Neuronal stem cell (in vitro differentiated cells): ENCODE data around the gene SYNDIG1.

Experiments used
- DNase-seq: peaks from one replicate; pipeline ENCODE4 v3.0.0-alpha.2; 2013; ENCODE audit warnings: low spot score
- H2AFZ ChIP-seq: one replicate; pipeline ENCODE4 v1.6.1; 2013; ENCODE audit warnings: mild to moderate bottlenecking, low read length, inconsistent platforms
- H2AK5ac ChIP-seq: 2 replicates; pipeline ENCODE4 v1.6.1; 2013; ENCODE audit warnings: low read depth, mild to moderate bottlenecking, inconsistent platforms, low read length, moderate library complexity, mixed read lengths
- H2BK120ac ChIP-seq: 2 replicates; pipeline ENCODE4 v1.6.1; 2013; ENCODE audit warnings: low read depth, mild to moderate bottlenecking, inconsistent platforms, low read length, moderate library complexity, mixed read lengths
- H2BK12ac ChIP-seq: one replicate; pipeline ENCODE4 v1.6.1; 2013; ENCODE audit warnings: low read length, inconsistent platforms
- H2BK15ac ChIP-seq: 2 replicates; pipeline ENCODE4 v1.6.1; 2013; ENCODE audit warnings: mild to moderate bottlenecking, low read length, inconsistent platforms, mixed read lengths
- H2BK5ac ChIP-seq: one replicate; pipeline ENCODE4 v1.6.1; 2013; ENCODE audit warnings: inconsistent platforms, mild to moderate bottlenecking, low read length, moderate library complexity
- H3K14ac ChIP-seq: one replicate; pipeline ENCODE4 v1.6.1; 2013; ENCODE audit warnings: low read length, inconsistent platforms
- H3K18ac ChIP-seq: 2 replicates; pipeline ENCODE4 v1.6.1; 2013; ENCODE audit warnings: low read length, inconsistent platforms
- H3K23ac ChIP-seq: 2 replicates; pipeline ENCODE4 v1.6.1; 2013; ENCODE audit warnings: low read depth, mild to moderate bottlenecking, mixed read lengths, low read length, inconsistent platforms; ENCODE audit not compliant: poor library complexity
- H3K27ac ChIP-seq: replicated peaks from 3 replicates; pipeline ENCODE4 v1.5.1; 2013; ENCODE audit warnings: low read length, inconsistent platforms
- H3K27me3 ChIP-seq, 3 experiments: 2 replicates each; pipeline ENCODE4 v1.6.1; 2013; ENCODE audit warnings: low read length in 3 of 3, mild to moderate bottlenecking in 2 of 3, inconsistent platforms in 1 of 3, low read depth in 1 of 3, mixed read lengths in 1 of 3, moderate library complexity in 1 of 3; ENCODE audit not compliant: control insufficient read depth in 3 of 3, insufficient read depth in 3 of 3
- H3K36me3 ChIP-seq, 2 donors: replicated peaks in 1 of 2; 2 replicates each; pipeline ENCODE4 v1.6.1; 2013; ENCODE audit warnings: low read length in 2 of 2; ENCODE audit not compliant: control insufficient read depth in 2 of 2, insufficient read depth in 2 of 2
- H3K4ac ChIP-seq: 2 replicates; pipeline ENCODE4 v1.6.1; 2013; ENCODE audit warnings: inconsistent platforms, mild to moderate bottlenecking, low read length, moderate library complexity
- H3K4me1 ChIP-seq, 2 donors: 1 replicate in 1 of 2; 2 replicates in 1 of 2; pipeline ENCODE4 v1.6.1; 2013; ENCODE audit warnings: low read length in 2 of 2, low read depth in 1 of 2; ENCODE audit not compliant: control insufficient read depth in 2 of 2, insufficient read depth in 1 of 2
- H3K4me2 ChIP-seq: one replicate; pipeline ENCODE4 v1.6.1; 2013; ENCODE audit warnings: mild to moderate bottlenecking, low read length, inconsistent platforms; ENCODE audit not compliant: insufficient read depth, poor library complexity, severe bottlenecking
- H3K4me3 ChIP-seq, 2 donors: 2 replicates each; pipeline ENCODE4 v1.5.1; 2013; ENCODE audit warnings: low read length in 2 of 2, mild to moderate bottlenecking in 2 of 2, inconsistent platforms in 1 of 2, moderate library complexity in 1 of 2
- H3K79me1 ChIP-seq: one replicate; pipeline ENCODE4 v1.6.1; 2013; ENCODE audit warnings: low read depth, mild to moderate bottlenecking, inconsistent platforms, low read length, moderate library complexity
- H3K9ac ChIP-seq: one replicate; pipeline ENCODE4 v1.6.1; 2013; ENCODE audit warnings: mild to moderate bottlenecking, low read depth, low read length, inconsistent platforms; ENCODE audit not compliant: poor library complexity
- H3K9me3 ChIP-seq, 2 donors: replicated peaks in 1 of 2; 2 replicates each; pipeline versions ENCODE3 to v1.6.1; 2013; ENCODE audit warnings: low read length in 2 of 2, mild to moderate bottlenecking in 2 of 2, inconsistent platforms in 1 of 2, low read depth in 1 of 2, mixed read lengths in 1 of 2, moderate library complexity in 1 of 2; ENCODE audit not compliant: control insufficient read depth in 2 of 2, insufficient read depth in 1 of 2
- H4K8ac ChIP-seq: one replicate; pipeline ENCODE4 v1.6.1; 2013; ENCODE audit warnings: low read depth, mild to moderate bottlenecking, inconsistent platforms, low read length, moderate library complexity
- H4K91ac ChIP-seq: one replicate; pipeline ENCODE4 v1.6.1; 2013; ENCODE audit warnings: low read length, low read depth, mild to moderate bottlenecking, inconsistent platforms; ENCODE audit not compliant: poor library complexity
- whole genome bisulfite sequencing, 2 donors: extraction: QIAGEN DNeasy Blood & Tissue Kit; methylation state at CpG; one replicate each; pipeline ENCODE4 v1.1.7; 2013; ENCODE audit warnings: missing lambda C conversion rate in 2 of 2, mixed read lengths in 1 of 2; ENCODE audit not compliant: insufficient read length in 2 of 2, insufficient replicate concordance in 1 of 2; ENCODE audit errors: extremely low coverage in 2 of 2; 5-methylcytosine and 5-hydroxymethylcytosine counted together

Gene SYNDIG1

GRCh38 chr20:24631173-24631505 lies 161.7 kb downstream of the SYNDIG1 start:
- Histone ChIP-seq H3K79me1 (peaks cover 1% of the 10 kb centered on the region), H2AFZ (no peak overlapping the region), H3K18ac (peak overlapping the region; percentile 73), H3K27me3 (no peaks in the 10 kb centered on the region), H3K23ac (peak overlapping the region; percentile 8), H2BK12ac (no peak overlapping the region), H3K9me3 (no peaks in the 10 kb centered on the region), H3K27ac (no peak overlapping the region), H3K4me3 (peak overlapping the region in 1 of 2 donors; percentile 27), H2BK5ac (no peak overlapping the region), H3K36me3 (no peaks in the 10 kb centered on the region), H3K4ac (no peak overlapping the region), H2BK15ac (no peak overlapping the region), H2AK5ac (peak overlapping the region; percentile 49), H3K4me1 (peaks cover 0 to 4% of the 10 kb centered on the region in 2 donors), H3K9ac (no peak overlapping the region), H4K91ac (no peak overlapping the region), H4K8ac (no peak overlapping the region), H3K4me2 (no peak overlapping the region), H3K14ac (no peak overlapping the region), H2BK120ac (no peak overlapping the region)
- WGBS, 2 donors = no CpG with 5 or more reads among the region's 11 CpGs
- no peak for DNase-seq

- Histone ChIP-seq H3K9ac (no peak overlapping the region), H4K8ac (no peak overlapping the region), H3K4me3 (no peak overlapping the region), H3K79me1 (no peaks in the 10 kb centered on the region), H3K14ac (no peak overlapping the region), H2BK15ac (no peak overlapping the region), H2AK5ac (no peak overlapping the region), H2BK5ac (no peak overlapping the region), H3K23ac (no peak overlapping the region), H4K91ac (no peak overlapping the region), H3K4me2 (no peak overlapping the region), H3K36me3 (no peaks in the 10 kb centered on the region), H2BK120ac (no peak overlapping the region), H3K9me3 (no peaks in the 10 kb centered on the region), H3K18ac (no peak overlapping the region), H3K27ac (no peak overlapping the region), H2BK12ac (no peak overlapping the region), H3K27me3 (no peaks in the 10 kb centered on the region), H2AFZ (no peak overlapping the region), H3K4me1 (peaks cover 0 to 2% of the 10 kb centered on the region in 2 donors), H3K4ac (no peak overlapping the region)
- DNase-seq = no peak
- no CpG with 5 or more reads among the region's 7 CpGs for WGBS, 2 donors
Observed at GRCh38 chr20:24632581-24632980, 163.2 kb downstream of the SYNDIG1 start.

- H3K14ac ChIP-seq = peak overlapping the region; percentile 67
- no peak overlapping the region for H3K4me2 ChIP-seq
- no peaks in the 10 kb centered on the region for H3K9me3 ChIP-seq
- no peak overlapping the region for H4K91ac ChIP-seq
- H2AK5ac ChIP-seq = no peak overlapping the region
- no peak overlapping the region for H3K27ac ChIP-seq
- H3K4me1 ChIP-seq = peaks cover 0 to 2% of the 10 kb centered on the region in 2 donors
- H3K18ac ChIP-seq = peak overlapping the region; percentile 38
- H3K79me1 ChIP-seq = no peaks in the 10 kb centered on the region
- H2AFZ ChIP-seq = no peak overlapping the region
- H3K36me3 ChIP-seq = no peaks in the 10 kb centered on the region
- H2BK120ac ChIP-seq = peak overlapping the region; percentile 35
- no CpG with 5 or more reads among the region's 12 CpGs for WGBS, 2 donors
- H3K4me3 ChIP-seq = no peak overlapping the region
- no peak overlapping the region for H4K8ac ChIP-seq
- no peak for DNase-seq
- H3K27me3 ChIP-seq = no peaks in the 10 kb centered on the region
- H3K9ac ChIP-seq = no peak overlapping the region
- no peak overlapping the region for H2BK5ac ChIP-seq
- H3K23ac ChIP-seq = peak overlapping the region; percentile 45
- H2BK12ac ChIP-seq = peak overlapping the region; percentile 33
- peak overlapping the region; percentile 62 for H2BK15ac ChIP-seq
- H3K4ac ChIP-seq = no peak overlapping the region
Observed at GRCh38 chr20:24633026-24633425, 163.6 kb downstream of the SYNDIG1 start.

- Histone ChIP-seq H2BK5ac (no peak overlapping the region), H3K9ac (peak overlapping the region; percentile 1)
Observed at GRCh38 chr20:24633521-24633920, 164.1 kb downstream of the SYNDIG1 start.

More at GRCh38 chr20:24633521-24633920, 164.1 kb downstream of the SYNDIG1 start:
- Histone ChIP-seq H2BK12ac (no peak overlapping the region), H2BK15ac (peak overlapping the region; percentile 69), H3K4me2 (no peak overlapping the region), H3K27me3 (no peaks in the 10 kb centered on the region), H3K4me3 (no peak overlapping the region), H3K79me1 (no peaks in the 10 kb centered on the region), H3K9me3 (no peaks in the 10 kb centered on the region), H3K14ac (no peak overlapping the region), H3K4ac (no peak overlapping the region), H4K91ac (no peak overlapping the region), H4K8ac (no peak overlapping the region), H3K18ac (no peak overlapping the region), H3K36me3 (no peaks in the 10 kb centered on the region), H2AK5ac (no peak overlapping the region), H3K4me1 (peaks cover 0 to 2% of the 10 kb centered on the region in 2 donors), H3K23ac (no peak overlapping the region), H2BK120ac (no peak overlapping the region), H3K27ac (no peak overlapping the region), H2AFZ (no peak overlapping the region)
- no peak for DNase-seq
- no CpG with 5 or more reads among the region's 10 CpGs for WGBS, 2 donors
